ENCODE results near the gene BMPER.

DNA sequence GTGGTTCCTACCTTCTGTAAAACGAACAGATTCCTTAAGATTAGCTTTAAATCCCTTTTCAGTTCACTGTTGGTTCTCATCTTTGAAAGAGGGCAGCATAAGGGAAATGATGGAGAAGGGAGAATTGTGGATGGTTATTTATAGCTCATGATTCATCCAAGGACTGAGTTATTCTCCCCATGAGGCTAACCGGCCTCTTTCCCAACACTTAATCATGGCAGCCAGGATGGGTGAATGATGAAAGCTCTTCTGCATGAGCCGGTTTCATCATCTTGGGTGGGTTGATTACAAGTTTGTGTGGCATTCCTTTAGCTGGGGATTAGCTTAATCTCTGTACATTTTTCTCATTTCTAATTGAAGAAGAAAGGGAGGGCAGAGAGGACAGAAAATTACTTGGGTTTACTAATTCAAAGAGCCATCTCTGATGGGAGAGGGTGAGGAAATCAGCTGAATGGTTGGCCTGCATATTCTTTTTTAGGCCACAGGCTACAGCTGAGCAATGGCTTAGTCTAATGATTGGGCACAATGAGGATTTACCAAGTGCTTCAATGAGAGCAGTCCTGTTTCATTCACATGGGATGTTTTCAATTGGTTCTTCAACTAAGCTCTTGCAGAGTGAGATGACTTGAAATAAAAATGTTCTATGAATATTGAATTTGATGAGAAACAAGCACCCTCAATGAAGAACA is 250.0 kb downstream of the BMPER start:
- TF ChIP-seq, protein P1, sequence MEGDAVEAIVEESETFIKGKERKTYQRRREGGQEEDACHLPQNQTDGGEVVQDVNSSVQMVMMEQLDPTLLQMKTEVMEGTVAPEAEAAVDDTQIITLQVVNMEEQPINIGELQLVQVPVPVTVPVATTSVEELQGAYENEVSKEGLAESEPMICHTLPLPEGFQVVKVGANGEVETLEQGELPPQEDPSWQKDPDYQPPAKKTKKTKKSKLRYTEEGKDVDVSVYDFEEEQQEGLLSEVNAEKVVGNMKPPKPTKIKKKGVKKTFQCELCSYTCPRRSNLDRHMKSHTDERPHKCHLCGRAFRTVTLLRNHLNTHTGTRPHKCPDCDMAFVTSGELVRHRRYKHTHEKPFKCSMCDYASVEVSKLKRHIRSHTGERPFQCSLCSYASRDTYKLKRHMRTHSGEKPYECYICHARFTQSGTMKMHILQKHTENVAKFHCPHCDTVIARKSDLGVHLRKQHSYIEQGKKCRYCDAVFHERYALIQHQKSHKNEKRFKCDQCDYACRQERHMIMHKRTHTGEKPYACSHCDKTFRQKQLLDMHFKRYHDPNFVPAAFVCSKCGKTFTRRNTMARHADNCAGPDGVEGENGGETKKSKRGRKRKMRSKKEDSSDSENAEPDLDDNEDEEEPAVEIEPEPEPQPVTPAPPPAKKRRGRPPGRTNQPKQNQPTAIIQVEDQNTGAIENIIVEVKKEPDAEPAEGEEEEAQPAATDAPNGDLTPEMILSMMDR (conservative IDR thresholded peaks at IDR 0.05 in 1 of 2, IDR thresholded peaks at IDR 0.05 in 1 of 2; ENCODE audit: low read depth in 1 of 2, low read length in 2 of 2), result peak in 1 of 2 donors; percentile 3
- TF ChIP-seq EZH2 (IDR thresholded peaks at IDR 0.05; ENCODE audit: low read length, missing control alignments), result no peak
